D341Med (cell line): Measurements from ENCODE around the gene DIPK2B.

ENCODE experiments used
- DNase-seq: peaks from one replicate; pipeline ENCODE4 v3.0.0; 2012; ENCODE audit warnings: low spot score

DIPK2B gene, protein sequence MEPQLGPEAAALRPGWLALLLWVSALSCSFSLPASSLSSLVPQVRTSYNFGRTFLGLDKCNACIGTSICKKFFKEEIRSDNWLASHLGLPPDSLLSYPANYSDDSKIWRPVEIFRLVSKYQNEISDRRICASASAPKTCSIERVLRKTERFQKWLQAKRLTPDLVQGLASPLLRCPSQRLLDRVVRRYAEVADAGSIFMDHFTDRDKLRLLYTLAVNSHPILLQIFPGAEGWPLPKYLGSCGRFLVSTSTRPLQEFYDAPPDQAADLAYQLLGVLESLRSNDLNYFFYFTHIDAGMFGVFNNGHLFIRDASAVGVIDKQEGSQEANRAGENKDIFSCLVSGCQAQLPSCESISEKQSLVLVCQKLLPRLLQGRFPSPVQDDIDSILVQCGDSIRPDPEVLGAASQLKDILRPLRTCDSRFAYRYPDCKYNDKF

DNA sequence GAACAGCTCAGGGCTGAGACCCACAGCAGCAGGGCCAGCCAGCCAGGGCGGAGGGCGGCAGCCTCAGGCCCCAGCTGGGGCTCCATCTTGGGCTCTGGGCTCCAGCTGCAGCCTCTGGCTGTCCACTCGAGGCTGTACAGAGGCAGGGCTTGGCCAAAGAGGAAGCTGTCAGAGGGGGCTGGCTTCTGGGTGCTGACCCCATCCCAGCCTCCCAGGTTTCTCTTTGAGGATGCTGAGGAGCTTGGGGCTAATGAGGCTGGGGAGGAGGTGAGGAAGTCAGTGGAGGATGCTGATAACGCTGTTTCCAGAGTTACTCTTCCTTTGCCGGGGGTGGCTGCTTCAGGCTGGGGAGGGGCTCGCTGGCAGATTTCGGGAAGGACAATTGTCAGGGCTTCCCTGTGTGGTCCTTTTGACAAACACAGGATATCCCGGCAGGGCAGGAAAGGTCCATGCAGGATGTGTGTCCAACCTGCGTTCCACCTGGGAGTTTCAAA, at the start of gene DIPK2B:
Gene DIPK2B (minus strand): TSS at position 136 of the 494 bp plus-strand sequence. CDS start 50 bp downstream, at position 86.
- DNase-seq: no peak

DNA sequence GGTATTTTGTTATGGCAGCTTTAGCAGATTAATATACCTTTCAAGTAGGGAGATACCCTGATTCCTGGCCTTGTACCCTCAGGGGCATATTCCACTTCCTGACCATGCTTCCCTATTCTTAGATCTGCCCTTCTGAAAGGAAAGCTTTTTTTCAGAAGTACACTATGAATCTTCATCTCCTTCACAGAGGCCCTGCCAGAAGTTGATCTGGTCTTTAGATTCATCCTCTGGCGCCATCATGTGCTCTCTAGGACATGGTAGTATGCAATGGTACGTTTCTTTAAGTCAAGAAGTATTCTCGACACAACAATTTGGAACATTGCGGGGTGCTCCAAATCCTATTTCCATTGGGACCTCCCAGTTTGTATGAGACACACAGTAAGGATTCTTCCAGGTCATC, 39.6 kb upstream of the DIPK2B start:
- no peak for DNase-seq

DNA sequence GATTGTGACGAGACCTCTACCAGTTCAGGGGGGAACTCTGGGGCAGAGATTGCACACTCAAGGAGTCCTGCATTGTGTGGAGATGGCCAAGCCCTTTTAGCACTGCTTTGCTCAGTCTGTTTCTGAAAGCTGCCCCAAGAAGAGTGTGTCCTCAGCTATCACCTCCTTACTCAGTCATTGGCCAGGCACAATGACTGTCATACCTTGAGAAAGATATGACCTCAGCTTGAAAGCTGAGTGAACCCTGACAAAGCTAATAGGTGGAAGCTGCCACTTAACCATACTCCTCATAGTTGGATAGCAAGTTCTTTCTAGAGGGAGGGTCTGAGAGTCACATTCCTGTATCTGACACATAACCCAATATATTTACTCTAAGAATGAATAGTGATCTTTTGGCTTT, 37.8 kb upstream of the DIPK2B start:
- DNase-seq: no peak

GRCh38 chrX:45233531-45233930, 32.9 kb upstream of the DIPK2B start:
- DNase-seq: no peak

DNA sequence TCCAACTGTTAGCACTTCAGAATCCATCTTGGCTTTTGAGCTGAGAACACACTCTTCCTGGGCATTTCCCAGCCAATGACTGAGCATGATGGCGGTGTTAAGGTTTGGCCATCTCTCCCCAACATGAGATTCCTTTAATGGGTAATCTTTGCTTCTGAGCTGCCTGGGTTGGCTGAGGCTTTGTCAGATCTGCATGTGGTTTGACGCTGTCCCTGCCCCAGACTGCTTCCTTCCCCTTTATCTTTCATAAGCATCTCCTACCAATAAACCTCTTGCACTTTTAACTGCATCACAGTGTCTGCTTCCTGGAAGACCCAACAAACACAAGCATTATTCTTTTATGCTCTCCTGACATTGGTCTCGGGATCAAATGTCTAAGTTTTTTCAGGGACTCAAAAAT, 31.5 kb upstream of the DIPK2B start:
- no peak for DNase-seq

GRCh38 chrX:45230410-45230809, 29.7 kb upstream of the DIPK2B start:
- DNase-seq: no peak

DNA sequence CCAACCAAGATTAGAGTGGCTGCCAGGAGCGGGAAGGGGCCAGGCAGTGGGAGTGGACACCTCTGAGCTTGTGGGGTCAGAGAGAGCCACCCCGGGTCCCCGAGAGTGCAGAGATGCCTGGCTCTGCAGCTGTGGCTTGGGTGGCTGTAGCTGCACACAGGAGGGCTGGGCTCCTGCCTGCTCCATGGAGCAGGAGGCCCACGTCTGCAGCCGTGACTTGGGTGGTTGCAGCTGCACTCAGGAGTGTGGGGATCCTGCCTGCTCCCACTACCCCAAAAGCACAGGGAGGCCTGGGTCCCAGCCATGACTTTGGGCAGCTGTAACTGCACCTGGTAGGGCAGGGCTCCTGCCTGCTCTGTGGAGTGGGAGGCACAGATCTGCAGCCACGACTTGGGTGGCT, 28.7 kb upstream of the DIPK2B start:
- DNase-seq: no peak

- DNase-seq: no peak
Measured at GRCh38 chrX:45228126-45228525, 27.4 kb upstream of the DIPK2B start.

- DNase-seq: no peak
Measured at GRCh38 chrX:45208121-45208856, 7.6 kb upstream of the DIPK2B start.

DNA sequence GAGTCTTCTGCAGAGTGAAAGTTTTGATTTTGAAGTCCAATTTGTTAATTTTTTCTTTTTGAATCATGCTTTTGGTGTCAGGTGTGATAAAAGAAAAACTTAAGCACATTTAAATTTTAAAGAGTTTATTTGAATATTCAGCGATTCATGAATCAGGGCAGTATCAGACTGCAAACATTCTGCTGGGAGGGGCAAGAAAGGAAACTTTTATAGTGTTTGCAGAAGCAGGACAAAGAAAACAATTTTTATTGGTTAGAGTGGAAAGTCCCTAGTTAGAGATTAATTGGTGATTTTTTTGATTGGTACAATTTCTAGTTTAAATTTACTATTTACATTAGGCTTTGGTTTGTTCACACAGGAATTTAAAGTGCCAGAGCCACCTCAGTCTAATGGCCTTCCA, 1.5 kb upstream of the DIPK2B start:
- DNase-seq: no peak

- no peak for DNase-seq
Measured at GRCh38 chrX:45198706-45199105, 2.0 kb downstream of the DIPK2B start.

GRCh38 chrX:45198301-45198700, 2.4 kb downstream of the DIPK2B start:
- no peak for DNase-seq

GRCh38 chrX:45196701-45197100, 4.0 kb downstream of the DIPK2B start:
- DNase-seq: no peak

GRCh38 chrX:45191820-45192409, 8.8 kb downstream of the DIPK2B start:
- DNase-seq: no peak

DNA sequence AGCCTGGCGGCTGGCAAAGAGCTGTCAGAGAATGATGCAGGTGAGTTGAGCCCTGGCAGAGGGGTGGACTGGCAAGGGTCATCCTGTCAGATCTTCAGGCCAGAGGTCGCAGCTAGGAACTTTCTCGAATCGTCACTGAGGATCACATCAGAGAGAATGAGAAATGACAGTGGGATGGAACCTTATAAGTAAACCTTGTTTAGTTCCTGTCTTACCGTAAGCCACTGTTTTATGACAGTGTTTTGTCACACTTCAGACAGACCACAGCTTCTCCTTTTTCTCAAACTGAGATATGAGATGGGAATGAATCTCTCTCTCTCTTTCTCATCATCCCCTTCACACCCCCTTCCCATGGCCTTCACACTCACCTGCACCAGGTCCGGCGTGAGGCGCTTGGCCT, 9.3 kb downstream of the DIPK2B start:
- no peak for DNase-seq

DNA sequence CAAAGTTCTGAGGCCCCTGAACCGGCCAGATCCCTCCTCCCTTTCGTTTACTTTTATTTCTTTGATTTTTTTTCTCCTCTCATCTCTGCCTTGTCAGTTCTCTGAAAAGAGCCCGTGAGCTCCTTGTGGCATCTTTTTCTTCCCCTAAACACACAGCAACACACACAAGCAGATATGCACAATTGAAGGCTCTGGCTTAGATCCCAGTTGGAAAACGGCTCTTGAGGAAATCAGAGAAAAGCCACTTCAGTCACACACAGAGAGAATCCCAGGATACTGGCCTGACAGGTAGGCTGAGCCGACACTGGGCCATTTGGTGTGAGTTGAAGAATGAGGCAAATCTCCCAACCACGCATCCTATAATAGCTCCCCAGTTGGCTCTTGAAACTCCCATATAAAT, 12.9 kb downstream of the DIPK2B start:
- DNase-seq: no peak

GRCh38 chrX:45186643-45187026, 14.0 kb downstream of the DIPK2B start:
- DNase-seq: no peak

- DNase-seq: no peak
Measured at GRCh38 chrX:45184211-45184610, 16.5 kb downstream of the DIPK2B start.

GRCh38 chrX:45172890-45173289, 27.8 kb downstream of the DIPK2B start:
- no peak for DNase-seq

GRCh38 chrX:45166781-45167180, 33.9 kb downstream of the DIPK2B start:
- no peak for DNase-seq

GRCh38 chrX:45165726-45166125, 35.0 kb downstream of the DIPK2B start:
- no peak for DNase-seq

- DNase-seq: no peak
Measured at GRCh38 chrX:45164995-45165394, 35.7 kb downstream of the DIPK2B start.
